CD4-positive, alpha-beta T cell (primary cell): ENCODE measurements around the gene GNAS-AS1. TPM values are rescaled to one million over a fixed set of nuclear protein-coding genes. Genes with fewer than 3 reads are reported as not detected.

Source experiments
- ATAC-seq: fragments of 200-7000 bp; cut with Tn5 transposase; one replicate; pipeline ENCODE4 v1.10.0; 2022; ENCODE audit warnings: mild to moderate bottlenecking; ENCODE audit not compliant: poor library complexity
- CTCF ChIA-PET: fragments of 350-600 bp; sonication (Branson Sonifier 250); formaldehyde crosslinking; loops from one replicate; lab custom pipeline; 2021; ENCODE audit warnings: antibody characterized with exemption, inconsistent platforms; lab: Charles Lee
- POLR2A ChIA-PET: fragments of 350-600 bp; sonication (Branson Sonifier 250); formaldehyde crosslinking; loops from one replicate; lab custom pipeline; 2021; ENCODE audit warnings: antibody characterized with exemption, inconsistent platforms; lab: Charles Lee
- DNase-seq, 14 experiments: peaks; one replicate each; pipeline ENCODE4 v3.0.0-alpha.2; 2013 to 2020; ENCODE audit warnings: mixed read lengths in 2 of 14
- H3K27ac ChIP-seq, 2 donors: one replicate each; pipeline versions ENCODE4 v1.5.1 to v1.7.0; 2013; ENCODE audit warnings: low read length in 2 of 2, low read depth in 1 of 2, mild to moderate bottlenecking in 1 of 2
- H3K27me3 ChIP-seq, 2 experiments: 1 replicate in 1 of 2; 2 replicates in 1 of 2; pipeline versions ENCODE4 v1.6.1 to v1.7.0; 2013; ENCODE audit warnings: low read length in 2 of 2, control low read depth in 1 of 2, mild to moderate bottlenecking in 1 of 2, moderate library complexity in 1 of 2; ENCODE audit not compliant: insufficient read depth in 2 of 2, control insufficient read depth in 1 of 2
- H3K36me3 ChIP-seq: one replicate; pipeline ENCODE4 v1.6.1; 2013; ENCODE audit warnings: low read length, control low read depth; ENCODE audit not compliant: insufficient read depth
- H3K4me1 ChIP-seq: one replicate; pipeline ENCODE4 v1.6.1; 2013; ENCODE audit warnings: low read length, control low read depth; ENCODE audit not compliant: insufficient read depth
- H3K4me3 ChIP-seq: one replicate; pipeline ENCODE4 v1.5.1; 2013; ENCODE audit warnings: mild to moderate bottlenecking, low read length, moderate library complexity
- H3K9me3 ChIP-seq, 2 experiments: 1 replicate in 1 of 2; 2 replicates in 1 of 2; pipeline versions ENCODE4 v1.6.1 to v1.7.0; 2013; ENCODE audit warnings: low read length in 2 of 2, mild to moderate bottlenecking in 2 of 2, control low read depth in 1 of 2, moderate library complexity in 1 of 2; ENCODE audit not compliant: control insufficient read depth in 1 of 2, insufficient read depth in 1 of 2
- H3K27ac Mint-ChIP-seq: one replicate; pipeline ENCODE4 v1.8.0; 2020; ENCODE audit warnings: mixed read lengths
- H3K27me3 Mint-ChIP-seq: one replicate; pipeline ENCODE4 v1.8.0; 2021; ENCODE audit warnings: mixed read lengths
- H3K36me3 Mint-ChIP-seq: one replicate; pipeline ENCODE4 v1.8.0; 2021; ENCODE audit warnings: low read depth, mixed read lengths
- H3K4me1 Mint-ChIP-seq: one replicate; pipeline ENCODE4 v1.8.0; 2021; ENCODE audit warnings: low read depth, mixed read lengths
- H3K4me3 Mint-ChIP-seq: one replicate; pipeline ENCODE4 v1.8.0; 2020; ENCODE audit warnings: mild to moderate bottlenecking, mixed read lengths
- H3K9me3 Mint-ChIP-seq: one replicate; pipeline ENCODE4 v1.8.0; 2020; ENCODE audit warnings: mixed read lengths
- CTCF ChIP-seq: fragments of 200-600 bp; IDR thresholded peaks from one replicate; pipeline ENCODE4 v1.8.0; 2022; ENCODE audit warnings: antibody characterized with exemption, mild to moderate bottlenecking
- intact Hi-C, 2 experiments: fragments of 100-400 bp; cut with DNase I in 1 of 2; cut with micrococcal nuclease in 1 of 2; formaldehyde crosslinking; loops; one replicate each; pipeline versions ENCODE4 v1.15.1 to v1.9.0; 2023 to 2025; cut with DNase I, micrococcal nuclease
- total RNA-seq, 174 experiments: library from RNA in 2 of 174; stranded (reverse) in 2 of 174; gene quantifications; one replicate each; pipeline ENCODE4 v1.2.3 and lab custom pipeline; 2021 to 2026

GNAS-AS1 gene
- total RNA-seq, 2 experiments from 2014 or later = not detected

GRCh38 chr20:58880441-58880840 lies 29.7 kb upstream of the GNAS-AS1 start:
- Histone ChIP-seq H3K27me3 (no peaks in the 10 kb centered on the region), H3K9me3 (no peaks in the 10 kb centered on the region), H3K36me3 (no peaks in the 10 kb centered on the region), H3K4me1 (peaks cover 18% of the 10 kb centered on the region), H3K27ac (no peak overlapping the region), H3K4me3 (no peak overlapping the region)
- Mint-ChIP-seq H3K4me1 (peaks cover 43% of the 10 kb centered on the region), H3K4me3 (no peak overlapping the region), H3K36me3 (no peaks in the 10 kb centered on the region), H3K27me3 (no peaks in the 10 kb centered on the region), H3K9me3 (no peaks in the 10 kb centered on the region), H3K27ac (no peak overlapping the region)
- CTCF ChIA-PET = no interaction called here
- intact Hi-C loops = no loop called here
- DNase-seq (no peak), ATAC-seq (no peak)
- no peak for TF ChIP-seq CTCF
- POLR2A ChIA-PET = interaction anchor here (1.4 to 1.8 kb wide), 2 partner anchors 9 to 11 kb away, joined by 6 read pairs; no protein-coding TSS in a partner anchor

- Mint-ChIP-seq H3K27ac (peak overlapping the region; percentile 92), H3K4me3 (peak overlapping the region; percentile 66), H3K4me1 (peaks cover 34% of the 10 kb centered on the region), H3K36me3 (no peaks in the 10 kb centered on the region), H3K27me3 (no peaks in the 10 kb centered on the region), H3K9me3 (no peaks in the 10 kb centered on the region)
- Histone ChIP-seq H3K36me3 (no peaks in the 10 kb centered on the region), H3K4me3 (no peak overlapping the region), H3K27me3 (no peaks in the 10 kb centered on the region), H3K27ac (no peak overlapping the region), H3K9me3 (no peaks in the 10 kb centered on the region), H3K4me1 (peaks cover 18% of the 10 kb centered on the region)
- ATAC-seq (no peak), DNase-seq (no peak)
- ChIA-PET CTCF (no interaction called here), POLR2A (interaction anchor here (1.0 to 1.8 kb wide), 3 partner anchors 13 to 154 kb away, joined by 3 to 6 read pairs (median 3); partner anchors contain the start of gene ATP5F1E)
- intact Hi-C loops = loop anchor here in 1 of 2 experiments (2.0 kb wide), 1 partner anchor 14 kb away; no protein-coding TSS in a partner anchor
- no peak for TF ChIP-seq CTCF
Observed at GRCh38 chr20:58878399-58878798, 27.7 kb upstream of the GNAS-AS1 start.

- CTCF ChIA-PET = no interaction called here
- Mint-ChIP-seq H3K4me1 (peaks cover 34% of the 10 kb centered on the region), H3K4me3 (peak overlapping the region; percentile 66), H3K36me3 (no peaks in the 10 kb centered on the region), H3K27ac (peak overlapping the region; percentile 92), H3K9me3 (no peaks in the 10 kb centered on the region), H3K27me3 (no peaks in the 10 kb centered on the region)
- Histone ChIP-seq H3K4me1 (peaks cover 18% of the 10 kb centered on the region), H3K9me3 (no peaks in the 10 kb centered on the region), H3K4me3 (no peak overlapping the region), H3K27me3 (no peaks in the 10 kb centered on the region), H3K27ac (no peak overlapping the region), H3K36me3 (no peaks in the 10 kb centered on the region)
- DNase-seq (peak in 6 of 14 experiments; percentile 27 to 57 (median 48)), ATAC-seq (peak; percentile 99)
- intact Hi-C loops = loop anchor here in 1 of 2 experiments (2.0 kb wide), 1 partner anchor 15 kb away; no protein-coding TSS in a partner anchor
- no peak for TF ChIP-seq CTCF
- POLR2A ChIA-PET = interaction anchor here (1.0 to 1.5 kb wide), 2 partner anchors 27 to 154 kb away, joined by 3 read pairs; partner anchors contain the start of gene ATP5F1E
Observed at GRCh38 chr20:58877976-58878360, 27.3 kb upstream of the GNAS-AS1 start.
